ENCODE measurements around the gene SEC22C. TPM values are rescaled to one million over a fixed set of nuclear protein-coding genes. Genes with fewer than 3 reads are reported as not detected.

SEC22C gene
- polyA plus RNA-seq, 1 experiment, result 33.0 TPM

DNA sequence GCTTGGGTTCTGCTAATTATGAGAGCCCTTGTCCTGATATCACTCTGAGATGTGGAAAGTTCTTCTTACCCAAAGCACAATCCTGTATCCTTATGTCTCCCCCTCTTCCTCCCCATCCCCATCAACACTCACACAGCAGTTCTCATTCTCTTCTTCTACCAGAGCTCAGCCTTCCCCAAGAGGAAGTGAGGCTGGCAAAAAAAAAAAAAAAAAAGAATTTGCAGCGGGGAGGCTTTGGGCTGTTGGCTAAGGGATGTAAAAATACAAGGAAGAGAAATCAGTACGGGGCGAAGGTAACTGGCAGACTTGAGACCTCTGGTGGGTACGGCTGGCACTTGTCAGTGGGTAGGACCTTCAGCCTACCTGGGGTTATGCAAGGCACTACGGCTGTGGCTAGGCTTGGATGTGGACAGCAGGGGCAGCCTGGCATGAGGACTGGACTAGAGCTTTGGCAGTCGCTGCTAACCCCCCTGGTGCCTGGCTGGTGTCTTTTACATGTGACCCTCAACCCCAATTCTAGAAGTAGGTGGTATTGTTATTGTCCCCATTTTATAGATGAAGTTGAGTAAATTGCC is 73.9 kb downstream of the SEC22C start:
- no peaks in the 10 kb centered on the region for H3K9me3 ChIP-seq (ENCODE audit: control insufficient read depth, insufficient read depth, low read length)
- H3K27ac ChIP-seq (ENCODE audit: low read depth, low read length), result no peak overlapping the region
- CTCF ChIA-PET, result no interaction called here
- H3K4me3 ChIP-seq (ENCODE audit: low read depth, low read length), result no peak overlapping the region
- TF ChIP-seq, protein P1, sequence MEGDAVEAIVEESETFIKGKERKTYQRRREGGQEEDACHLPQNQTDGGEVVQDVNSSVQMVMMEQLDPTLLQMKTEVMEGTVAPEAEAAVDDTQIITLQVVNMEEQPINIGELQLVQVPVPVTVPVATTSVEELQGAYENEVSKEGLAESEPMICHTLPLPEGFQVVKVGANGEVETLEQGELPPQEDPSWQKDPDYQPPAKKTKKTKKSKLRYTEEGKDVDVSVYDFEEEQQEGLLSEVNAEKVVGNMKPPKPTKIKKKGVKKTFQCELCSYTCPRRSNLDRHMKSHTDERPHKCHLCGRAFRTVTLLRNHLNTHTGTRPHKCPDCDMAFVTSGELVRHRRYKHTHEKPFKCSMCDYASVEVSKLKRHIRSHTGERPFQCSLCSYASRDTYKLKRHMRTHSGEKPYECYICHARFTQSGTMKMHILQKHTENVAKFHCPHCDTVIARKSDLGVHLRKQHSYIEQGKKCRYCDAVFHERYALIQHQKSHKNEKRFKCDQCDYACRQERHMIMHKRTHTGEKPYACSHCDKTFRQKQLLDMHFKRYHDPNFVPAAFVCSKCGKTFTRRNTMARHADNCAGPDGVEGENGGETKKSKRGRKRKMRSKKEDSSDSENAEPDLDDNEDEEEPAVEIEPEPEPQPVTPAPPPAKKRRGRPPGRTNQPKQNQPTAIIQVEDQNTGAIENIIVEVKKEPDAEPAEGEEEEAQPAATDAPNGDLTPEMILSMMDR (IDR thresholded peaks at IDR 0.05; ENCODE audit: low read depth, low read length), result no peak
- peaks cover 26% of the 10 kb centered on the region for H3K27me3 ChIP-seq (ENCODE audit: control insufficient read depth, insufficient read depth, low read length)
- DNase-seq (ENCODE audit: low read depth, low spot score), result no peak
- POLR2A ChIA-PET, result no interaction called here

DNA sequence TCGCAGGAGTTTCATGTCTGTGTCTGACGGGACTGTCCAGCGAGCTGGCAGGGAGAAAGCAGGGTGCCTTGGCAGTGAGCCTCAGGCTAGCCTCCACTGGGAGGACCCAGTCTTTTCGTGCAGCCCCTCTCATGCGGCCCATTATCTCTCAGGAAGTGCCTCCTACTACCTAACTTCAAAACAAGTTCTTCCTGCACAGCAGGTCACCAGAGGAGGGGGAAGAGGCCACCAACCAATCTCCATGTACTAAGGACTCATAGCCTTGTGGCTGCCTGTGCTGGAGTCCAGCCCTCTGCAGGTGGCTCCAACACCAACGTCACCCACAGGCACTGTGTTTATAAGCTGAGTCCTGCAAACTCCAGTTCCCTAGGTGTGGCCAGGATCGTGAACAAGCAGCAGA is 74.5 kb downstream of the SEC22C start:
- H3K9me3 ChIP-seq (ENCODE audit: control insufficient read depth, insufficient read depth, low read length), result no peaks in the 10 kb centered on the region
- no peak overlapping the region for H3K27ac ChIP-seq (ENCODE audit: low read depth, low read length)
- CTCF ChIA-PET, result no interaction called here
- POLR2A ChIA-PET, result no interaction called here
- H3K4me3 ChIP-seq (ENCODE audit: low read depth, low read length), result no peak overlapping the region
- peaks cover 28% of the 10 kb centered on the region for H3K27me3 ChIP-seq (ENCODE audit: control insufficient read depth, insufficient read depth, low read length)
- DNase-seq (ENCODE audit: low read depth, low spot score), result no peak
- TF ChIP-seq, protein P1 (IDR thresholded peaks at IDR 0.05; ENCODE audit: low read depth, low read length), result no peak

DNA sequence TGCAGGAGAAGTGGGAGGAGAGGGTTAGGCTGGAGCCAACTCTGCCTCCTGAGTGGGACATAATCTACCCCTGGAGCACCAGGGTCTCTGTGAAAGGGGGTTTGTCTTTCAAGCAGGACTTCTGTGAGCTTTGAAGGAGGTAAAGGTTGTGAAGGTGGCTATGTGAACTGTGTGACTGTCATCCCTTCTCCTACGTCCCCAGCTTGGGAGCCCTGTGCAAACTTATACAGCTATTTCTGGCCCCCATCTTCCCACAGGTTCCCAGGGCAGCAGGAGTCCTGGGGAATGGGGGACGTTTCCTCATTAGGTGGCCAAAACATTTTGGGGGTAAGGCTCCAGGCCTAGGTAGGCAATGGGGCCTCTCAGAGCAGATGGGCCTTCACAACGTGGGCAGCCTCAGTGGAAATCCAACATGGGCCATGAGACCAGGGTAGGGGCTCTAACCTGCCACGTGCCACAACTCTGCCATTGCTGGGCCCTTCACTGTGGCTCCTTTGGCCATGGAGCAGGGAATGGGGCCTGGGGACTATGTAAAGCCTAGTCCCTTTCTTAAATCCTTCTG is 75.8 kb downstream of the SEC22C start:
- ChIA-PET POLR2A (no interaction called here), CTCF (no interaction called here)
- Histone ChIP-seq H3K4me3 (ENCODE audit: low read depth, low read length) (no peak overlapping the region), H3K9me3 (ENCODE audit: control insufficient read depth, insufficient read depth, low read length) (peaks cover 3% of the 10 kb centered on the region; the same call in 1 of the 2 replicates), H3K27me3 (ENCODE audit: control insufficient read depth, insufficient read depth, low read length) (peaks cover 42% of the 10 kb centered on the region), H3K27ac (ENCODE audit: low read depth, low read length) (no peak overlapping the region)
- TF ChIP-seq, protein P1 (IDR thresholded peaks at IDR 0.05; ENCODE audit: low read depth, low read length), result no peak
- DNase-seq (ENCODE audit: low read depth, low spot score), result no peak

DNA sequence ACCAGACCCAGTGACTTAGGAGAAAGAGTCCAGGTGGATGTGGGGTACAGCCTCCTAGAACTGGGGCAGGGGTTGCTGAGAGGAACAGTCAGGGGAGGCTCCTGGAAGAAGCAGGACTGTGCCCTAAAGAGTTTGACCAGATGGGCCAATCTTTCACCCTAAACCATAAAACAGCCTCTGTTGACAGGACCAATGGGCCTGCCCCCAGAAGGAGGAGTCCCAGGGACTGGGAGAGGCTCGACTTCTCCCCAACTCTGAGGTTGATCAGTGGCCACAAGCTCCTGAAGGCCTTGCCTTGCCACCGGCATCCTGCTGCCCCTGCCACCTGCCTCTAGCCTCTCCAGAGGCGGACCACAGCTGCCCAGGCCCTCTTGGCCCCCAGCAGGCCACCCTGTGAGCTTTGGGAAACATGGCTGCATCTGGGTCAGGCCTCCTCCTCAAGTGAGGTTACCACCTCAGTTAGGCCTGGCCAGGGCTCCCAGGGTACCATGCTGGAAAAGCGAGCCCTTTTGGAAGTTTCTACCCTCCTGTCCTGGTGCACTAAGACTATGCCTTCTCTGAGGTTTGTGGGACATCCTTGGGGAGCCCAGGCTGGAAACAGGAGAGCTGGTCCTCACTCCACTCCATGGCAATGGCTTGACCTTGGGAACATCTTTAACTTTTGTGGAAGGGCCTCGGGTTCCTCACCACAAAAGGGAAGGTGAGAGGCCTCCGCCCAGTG is 76.5 kb downstream of the SEC22C start:
- CTCF ChIA-PET, result interaction anchor here (0.7 kb wide), 1 partner anchor 618 kb away, joined by 7 read pairs; no protein-coding TSS in a partner anchor
- TF ChIP-seq, protein P1 (IDR thresholded peaks at IDR 0.05; ENCODE audit: low read depth, low read length), result no peak

More for the DNA sequence above, 76.5 kb downstream of the SEC22C start:
- peaks cover 3% of the 10 kb centered on the region; the same call in 1 of the 2 replicates for H3K9me3 ChIP-seq (ENCODE audit: control insufficient read depth, insufficient read depth, low read length)
- no peak overlapping the region for H3K4me3 ChIP-seq (ENCODE audit: low read depth, low read length)
- H3K27me3 ChIP-seq (ENCODE audit: control insufficient read depth, insufficient read depth, low read length), result peaks cover 47% of the 10 kb centered on the region
- H3K27ac ChIP-seq (ENCODE audit: low read depth, low read length), result no peak overlapping the region
- POLR2A ChIA-PET, result no interaction called here
- no peak for DNase-seq (ENCODE audit: low read depth, low spot score)
